GM21717 (cell line): ENCODE measurements around the gene MYPOP.
A peak's percentile ranks its signal among the peaks of the same experiment; 100 is the strongest.

Source experiments
- ATAC-seq: cut with Tn5 transposase; IDR thresholded peaks from one replicate; pipeline ENCODE4 v1.9.1; 2021; ENCODE audit warnings: mild to moderate bottlenecking, moderate library complexity; ENCODE audit not compliant: unreplicated experiment

MYPOP gene

GRCh38 chr19:45864629-45865082 is 37.8 kb downstream of the MYPOP start:
- ATAC-seq = no peak

DNA sequence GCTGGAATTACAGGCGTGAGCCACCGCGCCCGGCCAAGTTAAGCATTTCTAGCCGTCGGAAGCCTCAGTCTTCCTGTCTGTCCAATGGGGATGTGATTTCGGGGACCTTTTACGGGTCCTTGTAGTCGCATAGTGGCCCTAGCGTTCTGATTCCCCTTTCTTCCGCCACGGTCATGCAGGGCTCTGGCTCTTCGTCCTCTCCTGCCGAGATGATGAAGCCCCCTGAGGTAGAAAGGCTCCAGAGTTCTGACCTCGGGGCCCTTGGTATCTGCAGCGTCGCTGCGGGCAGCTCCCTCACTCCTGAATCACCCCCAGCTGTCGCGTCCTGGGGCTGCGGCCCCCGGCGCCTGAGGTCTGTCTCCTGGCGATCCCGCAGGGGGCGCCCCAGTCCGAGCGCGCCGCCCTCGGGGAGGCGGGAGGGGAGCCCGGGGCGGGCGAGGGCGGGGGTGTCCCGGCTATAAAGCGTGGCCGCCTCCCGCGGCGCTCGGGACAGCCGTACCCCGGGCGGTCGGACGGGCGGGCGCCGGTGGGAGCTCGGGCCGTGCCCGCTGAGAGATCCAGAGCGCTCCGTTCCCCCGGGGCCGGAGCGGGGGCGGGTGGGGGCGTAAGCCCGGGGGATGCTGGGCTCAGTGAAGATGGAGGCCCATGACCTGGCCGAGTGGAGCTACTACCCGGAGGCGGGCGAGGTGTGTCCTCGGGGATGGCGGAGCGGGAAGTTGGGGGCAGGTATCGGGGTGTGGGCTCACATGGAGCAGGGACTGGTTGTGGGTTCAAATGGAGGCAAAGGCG is 38.4 kb downstream of the MYPOP start, which contains the start of gene FOXA3:
Gene FOXA3 (plus strand): TSS at position 487 of the 789 bp plus-strand sequence. CDS start 131 bp downstream, at position 618.
- ATAC-seq = no peak

DNA sequence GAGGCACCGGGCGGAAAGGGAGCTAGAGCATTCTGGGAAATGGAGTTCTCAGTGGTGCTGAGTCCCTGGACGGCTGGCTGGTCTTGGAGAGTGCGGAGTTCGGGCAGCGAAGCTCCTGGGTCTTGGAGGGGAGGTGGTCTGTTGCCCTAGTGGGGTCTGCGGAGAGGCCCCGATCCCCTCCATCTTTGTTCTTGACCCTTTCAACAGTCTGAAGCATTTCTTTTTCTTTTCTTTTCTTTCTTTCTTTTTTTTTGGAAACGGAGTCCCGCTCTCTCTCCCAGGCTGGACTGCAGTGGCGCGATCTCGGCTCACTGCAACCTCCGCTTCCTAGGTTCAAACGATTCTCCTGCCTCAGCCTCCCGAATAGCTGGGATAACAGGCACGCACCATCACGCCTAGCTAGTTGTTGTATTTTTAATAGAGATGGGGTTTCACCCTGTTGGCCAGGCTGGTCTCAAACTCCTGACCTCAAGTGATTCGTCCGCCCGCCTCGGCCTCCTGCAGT is 39.0 kb downstream of the MYPOP start:
- ATAC-seq = no peak

- peak; percentile 86 for ATAC-seq
These were observed 39.7 kb downstream of the MYPOP start, which contains the start of gene SYMPK for GRCh38 chr19:45862564-45863334. Gene SYMPK (minus strand): TSS chr19:45863147. CDS start chr19:45854495, 8,652 bp downstream.

GRCh38 chr19:45862271-45862563 is 40.2 kb downstream of the MYPOP start:
- no peak for ATAC-seq

DNA sequence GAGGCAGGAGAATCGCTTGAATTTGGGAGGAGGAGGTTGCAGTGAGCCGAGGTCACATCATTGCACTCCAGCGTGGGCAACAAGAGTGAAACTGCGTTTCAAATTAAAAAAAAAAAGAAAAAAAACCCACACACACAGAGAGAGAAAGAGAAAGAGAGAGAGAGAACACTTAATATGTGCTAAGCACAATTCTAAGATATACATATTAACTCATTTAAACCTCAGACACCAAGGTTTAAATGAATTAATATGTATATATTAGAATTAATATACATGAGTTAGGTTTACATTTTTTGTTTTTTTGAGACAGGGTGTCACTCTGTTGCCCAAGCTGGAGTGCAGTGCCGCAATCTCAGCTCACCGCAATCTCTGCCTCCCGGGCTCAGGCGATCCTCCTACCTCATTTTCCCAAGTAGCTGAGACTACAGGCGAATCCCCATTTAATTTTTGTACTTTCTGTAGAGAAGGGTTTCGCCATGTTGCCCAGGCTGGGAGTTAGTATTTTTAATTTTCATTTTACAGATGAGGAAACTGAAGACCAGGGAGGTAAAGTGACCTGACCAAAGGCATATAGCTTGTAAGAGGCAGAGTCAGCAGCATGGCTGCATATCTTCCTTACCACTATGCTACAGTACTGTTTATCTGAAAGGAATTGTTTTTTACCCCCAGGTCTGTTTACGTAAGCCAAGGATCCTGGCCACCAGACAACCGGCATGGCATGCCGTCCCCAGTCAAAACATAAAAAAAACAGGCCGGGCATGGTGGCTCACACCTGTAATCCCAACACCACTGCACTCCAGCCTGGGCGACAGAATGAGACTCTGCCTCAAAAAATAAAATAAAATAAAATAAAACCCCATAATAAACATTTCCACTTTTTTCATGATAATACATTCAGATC is 41.8 kb downstream of the MYPOP start:
- ATAC-seq = no peak

GRCh38 chr19:45854167-45854778 is 48.1 kb downstream of the MYPOP start:
- no peak for ATAC-seq

- ATAC-seq = no peak
These were observed 49.4 kb downstream of the MYPOP start for GRCh38 chr19:45852983-45853382.

- ATAC-seq = no peak
These were observed 50.2 kb downstream of the MYPOP start for GRCh38 chr19:45852145-45852750.

GRCh38 chr19:45848922-45849321 is 53.5 kb downstream of the MYPOP start:
- no peak for ATAC-seq

GRCh38 chr19:45847663-45848062 is 54.8 kb downstream of the MYPOP start:
- no peak for ATAC-seq

GRCh38 chr19:45842198-45842597 is 60.2 kb downstream of the MYPOP start:
- ATAC-seq = no peak
